ENCODE measurements around the gene PTRH2. TPM values are rescaled to one million over a fixed set of nuclear protein-coding genes. Genes with fewer than 3 reads are reported as not detected.

Gene PTRH2
- 10 to 100 TPM; 10.7 to 30.3 TPM for total RNA-seq

DNA sequence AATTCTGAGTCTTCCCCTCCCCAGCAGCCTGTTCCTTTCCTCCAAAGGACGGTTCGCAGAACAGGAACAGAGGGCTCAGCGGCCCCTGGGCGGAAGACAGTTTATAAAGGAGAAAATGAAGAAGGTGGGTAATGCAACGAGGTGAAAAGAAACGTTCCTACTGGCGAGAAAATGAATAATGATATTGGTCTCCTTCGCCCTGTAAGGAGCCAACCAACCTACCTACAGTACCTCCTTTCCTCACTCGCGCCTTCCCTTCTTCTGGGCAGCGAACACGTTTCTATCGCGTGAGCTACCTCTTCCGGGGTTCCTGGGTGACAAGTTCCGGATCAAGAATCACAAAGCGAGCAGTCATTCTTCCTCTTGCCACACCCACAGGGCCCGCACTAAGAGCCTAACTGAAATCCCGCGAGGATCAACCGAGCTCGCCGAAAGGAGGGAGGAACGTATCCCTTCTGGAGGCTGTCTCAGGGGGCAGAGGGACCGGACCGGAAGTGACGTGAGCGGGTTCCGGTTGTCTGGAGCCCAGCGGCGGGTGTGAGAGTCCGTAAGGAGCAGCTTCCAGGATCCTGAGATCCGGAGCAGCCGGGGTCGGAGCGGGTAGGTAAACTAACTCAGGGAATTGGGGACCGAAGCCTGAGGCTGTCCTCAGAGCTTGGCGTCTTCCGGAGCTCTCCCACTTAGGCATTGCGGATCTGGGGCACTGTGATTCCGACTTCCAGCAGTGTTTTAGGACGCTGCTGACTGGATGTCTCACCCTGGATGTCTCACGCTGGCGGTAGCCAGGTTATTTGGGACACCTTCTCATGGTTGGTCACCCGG, at the start of gene PTRH2, which contains the start of gene VMP1:
TSS of gene PTRH2 (minus strand) at position 282 of the 822 bp plus-strand sequence. CDS start 9,452 bp downstream, outside the sequence.
TSS of gene VMP1 (plus strand) at position 506 of the 822 bp plus-strand sequence. CDS start 23,793 bp downstream, outside the sequence.

Other genes with a start within 250 kb of the PTRH2 start
- 10 to 100 TPM; 32.0 to 38.6 TPM for gene DHX40, start 141.8 kb downstream of the PTRH2 start, total RNA-seq
- gene CLTC, start 87.5 kb downstream of the PTRH2 start, total RNA-seq, result 100 to 1,000 TPM; 316 to 406 TPM
- 100 to 1,000 TPM; 262 to 282 TPM for gene VMP1, start 224 bp upstream of the PTRH2 start, total RNA-seq
- gene TUBD1, start 185.5 kb upstream of the PTRH2 start, total RNA-seq, result 1 to 10 TPM; 6.7 to 6.9 TPM
- gene RPS6KB1, start 185.7 kb upstream of the PTRH2 start, total RNA-seq, result 10 to 100 TPM; 13.1 to 14.3 TPM

All from melanocyte of skin (primary cell).